BE2C (cell line): ENCODE results near the gene ACAT2.
A peak's percentile ranks its signal among the peaks of the same experiment; 100 is the strongest.

Experiments
- DNase-seq: peaks from one replicate; pipeline ENCODE4 v3.0.0-alpha.2; 2020
- H3K27me3 ChIP-seq: fragments of 250-450 bp; sonication (Bioruptor Pico); 2 replicates; pipeline ENCODE4 v1.5.1; 2020; ENCODE audit warnings: mild to moderate bottlenecking
- H3K36me3 ChIP-seq: fragments of 250-450 bp; sonication (Bioruptor Pico); 2 replicates; pipeline ENCODE4 v1.5.1; 2020; ENCODE audit warnings: mild to moderate bottlenecking
- H3K4me1 ChIP-seq: fragments of 250-450 bp; sonication (Bioruptor Pico); 2 replicates; pipeline ENCODE4 v1.5.1; 2020
- H3K4me3 ChIP-seq: 2 replicates; pipeline ENCODE4 v1.5.1; 2011; ENCODE audit warnings: low read depth, low read length
- H3K9me3 ChIP-seq: fragments of 250-450 bp; sonication (Bioruptor Pico); 2 replicates; pipeline ENCODE4 v1.5.1; 2020
- CTCF ChIP-seq: IDR thresholded peaks from 2 replicates; pipeline ENCODE4 v1.5.1; 2012; ENCODE audit warnings: mild to moderate bottlenecking, low read depth, low read length

Gene ACAT2

GRCh38 chr6:159754401-159754800 is 7.4 kb upstream of the ACAT2 start:
- no peaks in the 10 kb centered on the region for H3K27me3 ChIP-seq

GRCh38 chr6:159754959-159755914 is 6.6 kb upstream of the ACAT2 start:
- Histone ChIP-seq H3K4me3 (no peak overlapping the region), H3K9me3 (no peaks in the 10 kb centered on the region), H3K4me1 (no peaks in the 10 kb centered on the region), H3K36me3 (peaks cover 60% of the 10 kb centered on the region), H3K27me3 (no peaks in the 10 kb centered on the region)
- no peak for TF ChIP-seq CTCF
- DNase-seq = no peak

More at GRCh38 chr6:159754401-159754800, 7.4 kb upstream of the ACAT2 start:
- no peak for DNase-seq
- Histone ChIP-seq H3K4me3 (no peak overlapping the region), H3K36me3 (peaks cover 60% of the 10 kb centered on the region), H3K4me1 (no peaks in the 10 kb centered on the region), H3K9me3 (no peaks in the 10 kb centered on the region)
- no peak for TF ChIP-seq CTCF

- no peaks in the 10 kb centered on the region for H3K27me3 ChIP-seq
- H3K9me3 ChIP-seq = no peaks in the 10 kb centered on the region
- no peaks in the 10 kb centered on the region for H3K4me1 ChIP-seq
- no peak overlapping the region for H3K4me3 ChIP-seq
- TF ChIP-seq CTCF = no peak
- DNase-seq = no peak
- H3K36me3 ChIP-seq = peaks cover 56% of the 10 kb centered on the region
Measured at GRCh38 chr6:159756508-159756907, 5.3 kb upstream of the ACAT2 start.

- Histone ChIP-seq H3K4me3 (no peak overlapping the region), H3K27me3 (no peaks in the 10 kb centered on the region), H3K4me1 (no peaks in the 10 kb centered on the region), H3K9me3 (no peaks in the 10 kb centered on the region), H3K36me3 (peaks cover 39% of the 10 kb centered on the region)
- peak; percentile 29; the same call in 1 of the 2 replicates for TF ChIP-seq CTCF
- DNase-seq = no peak
Measured at GRCh38 chr6:159758031-159759001, 3.5 kb upstream of the ACAT2 start.

DNA sequence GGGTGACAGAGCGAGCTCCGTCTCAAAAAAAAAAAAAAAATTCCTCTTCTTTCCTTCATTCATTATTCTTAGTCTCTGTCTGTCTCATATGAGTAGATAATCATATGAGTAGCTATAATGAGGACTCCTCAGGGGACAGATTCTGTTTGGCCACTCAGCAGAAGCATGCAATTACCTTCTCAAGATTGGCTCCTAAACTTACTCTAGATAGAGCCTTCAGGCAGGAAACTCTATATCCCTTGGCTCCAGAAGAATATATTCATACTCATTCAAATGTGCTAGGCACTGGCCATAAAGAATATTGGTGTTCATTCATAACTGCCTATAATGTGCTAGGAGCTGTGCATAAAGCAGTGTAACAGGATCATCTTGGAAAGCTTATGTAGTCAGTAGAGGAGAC is 2.2 kb upstream of the ACAT2 start:
- no peak for TF ChIP-seq CTCF
- Histone ChIP-seq H3K4me1 (no peaks in the 10 kb centered on the region), H3K27me3 (no peaks in the 10 kb centered on the region), H3K36me3 (peaks cover 38% of the 10 kb centered on the region), H3K9me3 (no peaks in the 10 kb centered on the region), H3K4me3 (no peak overlapping the region)
- no peak for DNase-seq
